Right forelimb (tissue), 1 donor: Measurements from ENCODE around the gene PLVAP.

Source experiments
- DNase-seq: peaks from one replicate; pipeline ENCODE4 v3.0.0-alpha.2; 2018

PLVAP gene

DNA sequence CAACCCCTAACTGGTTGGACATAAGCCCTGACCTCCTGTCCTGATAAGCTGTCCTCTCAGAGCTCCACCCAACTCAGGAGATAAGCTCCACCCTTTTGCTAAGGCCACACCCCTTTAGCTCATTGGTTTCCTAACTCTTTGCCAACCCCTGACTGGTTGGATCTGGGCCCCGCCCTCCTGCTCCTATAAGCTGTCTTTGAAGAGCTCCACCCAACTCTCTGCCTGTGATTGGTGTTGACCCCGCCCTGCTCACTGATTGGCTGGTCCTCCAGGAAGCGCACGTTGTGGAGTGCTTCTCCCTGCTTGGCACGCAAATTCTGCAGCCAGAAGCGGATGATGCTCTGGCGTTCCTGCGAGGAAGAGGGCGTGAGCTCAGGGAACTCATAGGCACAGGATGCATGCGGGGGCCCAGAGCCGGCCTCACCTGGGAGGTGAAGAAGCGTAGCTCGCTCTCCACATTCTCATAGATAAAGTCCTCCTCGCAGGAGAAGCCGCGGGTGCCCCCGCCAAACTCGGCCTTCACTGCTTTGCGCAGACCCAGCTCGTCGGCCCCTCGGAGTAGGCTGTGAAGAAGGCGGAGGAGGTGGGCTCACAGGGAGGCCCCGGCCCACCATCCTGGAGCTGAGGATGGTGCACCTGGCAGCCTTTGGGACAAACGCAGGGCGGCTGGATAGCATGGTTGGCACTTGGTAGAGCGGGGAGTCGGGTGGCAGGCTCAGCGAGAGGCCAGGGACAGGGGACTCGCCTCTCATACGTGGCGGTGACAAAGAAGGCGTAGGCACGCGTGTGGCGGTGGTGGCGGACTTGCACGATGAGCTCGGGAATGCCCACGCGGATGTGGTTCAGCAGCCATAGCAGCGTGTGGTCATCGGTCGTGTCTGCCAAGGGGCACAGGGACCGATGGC lies 44.2 kb downstream of the PLVAP start:
- DNase-seq = no peak

GRCh38 chr19:17332360-17332676 lies 44.8 kb downstream of the PLVAP start:
- no peak for DNase-seq

GRCh38 chr19:17331045-17331558 lies 46.0 kb downstream of the PLVAP start:
- no peak for DNase-seq

GRCh38 chr19:17330262-17331044 lies 46.7 kb downstream of the PLVAP start:
- DNase-seq = no peak

DNA sequence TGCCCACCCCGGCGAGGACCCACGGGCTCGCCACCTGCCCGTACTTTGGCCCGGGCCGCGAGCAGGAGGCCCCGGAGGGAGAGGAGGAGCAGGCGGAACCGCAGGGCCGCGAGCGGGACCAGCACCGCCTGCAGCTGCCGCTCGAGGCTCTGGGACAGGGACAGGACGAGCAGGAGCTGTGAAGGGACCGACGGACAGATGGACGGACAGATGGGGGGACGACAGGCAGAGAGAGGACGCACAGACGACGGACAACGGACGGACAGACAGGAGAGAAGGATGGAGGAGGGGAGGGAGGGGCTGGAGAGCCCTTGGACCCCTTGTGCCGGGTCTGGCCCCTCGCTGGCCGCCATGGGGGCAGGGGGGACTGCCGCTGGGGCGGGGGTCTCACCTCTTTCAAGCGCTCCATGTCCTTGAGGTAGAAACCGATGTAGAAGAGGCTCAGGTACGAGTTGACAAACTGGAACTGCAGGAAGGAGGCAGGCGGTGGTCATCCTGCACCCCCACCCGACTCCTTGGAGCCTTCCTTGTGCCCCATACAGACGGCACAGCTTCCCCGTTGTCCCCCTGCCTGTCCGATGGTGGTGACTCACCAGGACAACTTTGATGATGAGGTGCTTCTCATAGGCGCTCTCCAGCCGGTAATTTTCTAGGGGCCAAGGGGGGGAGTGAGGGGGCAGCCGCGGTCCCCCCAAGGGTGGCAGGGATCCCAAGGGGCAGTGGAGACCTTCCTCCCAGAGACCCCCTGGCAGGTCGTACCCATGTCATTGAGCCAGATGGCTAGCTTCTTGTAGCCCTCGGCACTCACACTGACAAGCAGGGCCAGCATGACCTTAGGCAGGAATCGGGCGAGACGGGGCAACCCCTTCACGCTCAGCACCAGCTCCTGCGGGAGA lies 47.5 kb downstream of the PLVAP start:
- DNase-seq = no peak

DNA sequence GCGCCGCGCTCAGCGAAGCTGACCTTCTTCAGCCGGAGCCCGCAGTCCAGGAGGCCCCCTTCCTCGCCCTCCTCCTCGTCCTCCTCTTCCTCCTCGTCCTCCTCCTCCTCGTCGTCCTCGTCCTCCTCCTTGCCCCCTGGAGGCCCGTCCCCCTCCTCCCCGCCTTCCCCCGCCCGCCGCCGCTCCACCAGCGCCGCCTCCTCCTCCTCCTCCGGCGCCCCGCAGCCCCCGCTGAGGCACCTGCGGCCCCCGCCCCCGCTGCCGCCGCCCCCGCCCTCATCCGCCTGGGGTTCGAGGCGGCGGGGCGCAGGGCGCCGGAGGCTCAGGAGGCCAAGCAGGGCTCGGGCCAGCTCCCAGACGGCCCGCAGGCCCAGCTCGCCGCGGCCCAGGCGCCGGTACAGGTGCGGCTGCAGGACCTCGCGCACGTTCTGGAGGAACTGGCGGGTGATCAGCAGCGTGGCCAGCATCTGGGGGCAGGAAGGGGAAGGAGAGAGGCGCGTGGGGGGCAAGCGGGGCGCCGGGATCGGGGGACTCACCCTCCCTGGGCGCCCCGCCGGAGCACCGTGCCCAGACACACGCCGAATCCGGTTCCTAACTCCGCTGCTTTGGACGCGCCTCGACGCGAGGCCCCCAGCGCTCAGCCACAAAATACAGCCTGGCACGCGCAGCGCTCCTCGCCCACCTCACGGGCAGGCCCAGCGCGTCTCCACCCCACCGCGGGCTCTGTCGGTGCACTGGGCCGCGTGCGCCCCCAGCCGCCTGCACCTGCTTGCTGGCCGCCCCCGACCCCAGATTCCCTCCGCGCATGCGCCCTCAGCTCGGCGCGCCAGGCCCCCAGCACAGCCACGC lies 48.4 kb downstream of the PLVAP start:
- no peak for DNase-seq

GRCh38 chr19:17327654-17328516 lies 49.3 kb downstream of the PLVAP start:
- DNase-seq = peak; percentile 75

DNA sequence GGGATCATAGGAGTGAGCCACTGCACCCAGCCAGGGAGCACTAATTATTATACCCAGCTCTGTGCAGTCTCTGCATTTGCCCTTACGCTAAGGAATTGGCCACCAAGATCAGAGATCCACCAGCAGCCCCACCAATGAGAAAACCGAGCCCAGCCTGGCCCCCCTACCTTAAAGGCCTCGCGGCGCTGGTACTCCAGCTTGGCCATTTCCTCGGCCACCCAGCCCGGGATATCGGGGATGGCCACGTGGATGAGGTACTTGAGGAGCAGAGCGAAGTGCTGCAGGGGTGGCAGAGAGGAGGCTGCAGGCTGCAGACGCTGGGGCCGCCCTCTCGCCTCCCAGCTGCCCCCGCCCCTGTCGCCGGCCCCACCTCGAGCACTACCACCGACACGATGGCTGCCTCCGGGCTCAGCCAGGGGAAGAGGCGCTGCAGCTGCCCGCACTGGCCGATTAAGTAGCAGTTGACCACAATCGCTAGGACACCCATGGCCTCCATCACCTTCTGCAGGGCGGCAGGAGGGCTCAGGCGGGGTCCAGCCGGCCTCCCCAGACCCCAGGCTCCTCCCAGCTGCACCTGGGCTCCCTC lies 50.0 kb downstream of the PLVAP start:
- no peak for DNase-seq

DNA sequence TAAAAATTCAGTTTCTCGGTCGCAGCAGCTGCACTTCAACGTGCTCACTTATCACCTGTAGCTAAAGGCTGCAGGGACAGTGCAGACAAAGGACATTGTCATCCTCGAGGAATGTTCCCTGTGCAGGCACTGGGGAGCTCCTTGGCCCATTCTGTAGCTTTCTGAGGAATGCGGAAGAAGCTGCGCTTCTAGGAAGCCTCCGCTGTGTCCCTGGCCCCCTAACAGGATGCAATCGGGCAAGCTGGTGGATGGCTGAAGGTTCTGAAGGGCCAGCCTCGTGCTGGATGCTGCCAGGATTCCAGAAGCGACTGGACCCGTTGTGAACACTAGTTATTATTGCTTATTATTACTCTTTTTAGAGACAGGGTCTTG lies 50.6 kb downstream of the PLVAP start:
- DNase-seq = no peak

- no peak for DNase-seq
Observed at GRCh38 chr19:17325881-17326594, 51.1 kb downstream of the PLVAP start.

DNA sequence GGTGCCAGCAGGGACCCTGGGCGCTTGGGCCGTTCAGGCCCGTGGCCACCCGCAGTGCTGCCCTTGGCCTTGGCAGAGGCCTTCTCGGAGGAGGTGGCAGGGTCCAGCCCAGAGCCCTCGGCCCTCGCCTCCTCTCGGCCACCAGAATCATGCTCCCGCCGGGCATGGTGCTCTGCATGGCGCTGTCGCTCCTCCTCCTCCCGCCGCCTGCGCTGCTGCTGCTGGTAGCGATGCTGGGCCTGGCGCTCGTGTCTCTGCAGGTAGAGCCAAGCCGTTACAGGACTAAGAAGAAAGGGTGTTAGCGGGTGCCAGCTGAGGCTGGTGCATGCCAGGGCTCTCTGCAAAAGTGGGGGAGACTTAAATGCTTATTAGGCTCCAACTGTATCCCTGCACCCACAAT lies 52.0 kb downstream of the PLVAP start:
- DNase-seq = no peak

DNA sequence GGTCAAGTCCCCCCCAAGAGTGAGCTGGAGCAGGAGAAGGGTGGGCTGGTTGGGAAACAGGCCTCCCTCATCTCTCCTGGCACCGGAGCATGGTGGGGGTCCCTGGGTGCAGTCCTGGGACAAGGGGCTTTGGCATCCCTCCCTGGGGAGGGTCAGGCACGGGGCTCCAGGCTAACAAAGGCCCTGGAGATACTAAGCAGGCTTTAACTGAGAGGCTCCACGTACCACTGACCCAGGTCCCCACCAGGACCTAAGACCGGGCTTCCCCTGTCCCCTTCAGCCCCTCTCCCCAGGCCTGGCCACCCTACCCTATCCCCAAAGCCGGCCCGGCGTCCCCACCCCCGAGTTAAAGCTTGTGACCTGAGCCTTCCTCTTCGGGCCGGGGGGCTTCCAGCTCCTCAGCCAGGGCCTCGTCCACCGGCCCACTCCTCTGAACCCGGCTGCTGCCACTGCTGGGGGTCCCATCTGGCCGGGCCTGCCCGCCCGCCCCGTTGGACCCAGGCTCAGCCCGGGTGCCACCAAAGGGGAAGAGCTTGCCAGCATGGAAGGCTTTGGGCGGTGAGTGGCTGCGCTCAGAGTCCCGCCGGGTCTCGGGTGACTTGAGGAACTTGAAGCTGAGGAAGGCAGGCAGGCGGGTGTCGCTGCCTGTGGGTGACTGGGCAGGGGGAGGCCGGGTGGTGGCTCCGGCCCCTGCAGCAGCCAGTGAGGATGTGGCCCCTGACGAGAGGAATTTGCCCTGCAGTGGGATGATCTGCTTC lies 52.6 kb downstream of the PLVAP start:
- no peak for DNase-seq

DNA sequence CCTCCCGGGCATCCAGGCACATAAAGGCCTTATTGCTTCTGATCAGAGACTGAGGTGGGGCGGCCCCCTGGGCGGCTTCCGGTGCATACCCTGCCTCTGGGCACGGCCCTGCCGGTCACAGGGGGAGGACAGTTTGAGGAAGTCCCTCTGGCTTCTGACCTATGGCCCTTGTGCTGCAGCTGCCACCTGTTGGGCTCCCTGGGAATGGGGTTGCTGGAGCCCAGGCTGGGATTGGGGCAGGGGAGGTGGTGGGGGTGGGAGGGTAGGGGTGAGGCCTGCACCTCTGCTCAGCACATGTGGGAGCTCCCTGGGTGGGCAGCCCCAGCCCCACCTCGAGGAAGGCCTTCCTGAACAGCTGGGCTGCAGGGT lies 53.2 kb downstream of the PLVAP start:
- no peak for DNase-seq

GRCh38 chr19:17323300-17323963 lies 53.7 kb downstream of the PLVAP start:
- DNase-seq = no peak

DNA sequence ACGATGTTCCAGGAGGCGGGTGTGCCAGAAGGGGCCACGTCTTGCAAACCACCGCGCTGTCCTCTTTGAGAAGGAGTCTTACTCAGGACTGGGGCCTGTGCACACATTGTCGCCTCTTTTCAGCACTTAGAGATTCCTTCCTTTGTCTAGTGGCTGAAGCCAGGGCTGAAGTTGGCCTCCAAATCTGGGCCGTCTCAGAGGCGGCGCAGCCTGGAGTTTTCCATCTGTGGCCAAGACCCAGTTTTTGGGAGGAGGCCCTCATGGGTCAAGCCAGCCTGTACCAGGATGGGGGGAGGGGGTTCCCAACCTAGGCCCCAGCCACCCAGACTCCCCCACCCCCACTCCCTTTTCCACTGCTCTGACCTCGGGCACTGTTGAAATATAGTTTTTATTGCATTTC lies 54.3 kb downstream of the PLVAP start:
- DNase-seq = no peak

GRCh38 chr19:17321655-17322489 lies 55.3 kb downstream of the PLVAP start:
- DNase-seq = no peak

GRCh38 chr19:17320435-17320834 lies 56.7 kb downstream of the PLVAP start:
- no peak for DNase-seq
